Activated T-cell treated with anti-CD3 and anti-CD28 coated beads, Interleukin-2, amount 50 U/mL, for 24 hours (primary cell): Measurements from ENCODE around the gene SERINC2.

Source experiments
- DNase-seq: peaks from one replicate; pipeline ENCODE4 v3.0.0-alpha.2; 2020
- H3K27ac Mint-ChIP-seq: 2 replicates; pipeline ENCODE4 v1.8.0; 2020; ENCODE audit warnings: mild to moderate bottlenecking, mixed read lengths
- H3K27me3 Mint-ChIP-seq: 2 replicates; pipeline ENCODE4 v1.8.0; 2020; ENCODE audit warnings: mixed read lengths
- H3K36me3 Mint-ChIP-seq: 2 replicates; pipeline ENCODE4 v1.8.0; 2020; ENCODE audit warnings: low read depth, mixed read lengths
- H3K4me1 Mint-ChIP-seq: 2 replicates; pipeline ENCODE4 v1.8.0; 2020; ENCODE audit warnings: low read depth, mixed read lengths
- H3K4me3 Mint-ChIP-seq: 2 replicates; pipeline ENCODE4 v1.8.0; 2020; ENCODE audit warnings: mild to moderate bottlenecking, moderate library complexity, mixed read lengths
- H3K9me3 Mint-ChIP-seq: 2 replicates; pipeline ENCODE4 v1.8.0; 2020; ENCODE audit warnings: mixed read lengths

SERINC2 gene

GRCh38 chr1:31396633-31397351, 16.2 kb upstream of the SERINC2 start:
- H3K27ac Mint-ChIP-seq = no peak overlapping the region
- DNase-seq = no peak
- no peaks in the 10 kb centered on the region for H3K9me3 Mint-ChIP-seq
- H3K4me1 Mint-ChIP-seq = peaks cover 11% of the 10 kb centered on the region
- H3K36me3 Mint-ChIP-seq = no peaks in the 10 kb centered on the region
- no peak overlapping the region for H3K4me3 Mint-ChIP-seq
- no peaks in the 10 kb centered on the region for H3K27me3 Mint-ChIP-seq

- DNase-seq = no peak
- H3K4me3 Mint-ChIP-seq = no peak overlapping the region
- no peaks in the 10 kb centered on the region for H3K36me3 Mint-ChIP-seq
- H3K27me3 Mint-ChIP-seq = no peaks in the 10 kb centered on the region
- peaks cover 11% of the 10 kb centered on the region for H3K4me1 Mint-ChIP-seq
- no peak overlapping the region for H3K27ac Mint-ChIP-seq
- no peaks in the 10 kb centered on the region for H3K9me3 Mint-ChIP-seq
These were observed 15.5 kb upstream of the SERINC2 start for GRCh38 chr1:31397360-31398095.

GRCh38 chr1:31398246-31398645, 14.8 kb upstream of the SERINC2 start:
- no peak overlapping the region for H3K27ac Mint-ChIP-seq
- H3K4me3 Mint-ChIP-seq = no peak overlapping the region
- H3K9me3 Mint-ChIP-seq = no peaks in the 10 kb centered on the region
- no peaks in the 10 kb centered on the region for H3K27me3 Mint-ChIP-seq
- no peaks in the 10 kb centered on the region for H3K36me3 Mint-ChIP-seq
- H3K4me1 Mint-ChIP-seq = peaks cover 11% of the 10 kb centered on the region
- no peak for DNase-seq

- H3K4me1 Mint-ChIP-seq = peaks cover 3% of the 10 kb centered on the region
- H3K4me3 Mint-ChIP-seq = no peak overlapping the region
- H3K27ac Mint-ChIP-seq = no peak overlapping the region
- H3K36me3 Mint-ChIP-seq = no peaks in the 10 kb centered on the region
- no peaks in the 10 kb centered on the region for H3K27me3 Mint-ChIP-seq
- no peak for DNase-seq
- no peaks in the 10 kb centered on the region for H3K9me3 Mint-ChIP-seq
These were observed 13.0 kb upstream of the SERINC2 start for GRCh38 chr1:31399976-31400375.

- Mint-ChIP-seq H3K9me3 (no peaks in the 10 kb centered on the region), H3K27ac (no peak overlapping the region), H3K36me3 (no peaks in the 10 kb centered on the region), H3K27me3 (no peaks in the 10 kb centered on the region), H3K4me3 (no peak overlapping the region), H3K4me1 (peaks cover 2% of the 10 kb centered on the region)
- DNase-seq = no peak
These were observed 12.6 kb upstream of the SERINC2 start for GRCh38 chr1:31400393-31400792.

- Mint-ChIP-seq H3K27me3 (no peaks in the 10 kb centered on the region), H3K27ac (no peak overlapping the region), H3K4me3 (no peak overlapping the region), H3K4me1 (peaks cover 2% of the 10 kb centered on the region), H3K36me3 (no peaks in the 10 kb centered on the region), H3K9me3 (no peaks in the 10 kb centered on the region)
- no peak for DNase-seq
These were observed 11.8 kb upstream of the SERINC2 start for GRCh38 chr1:31401241-31401640.

- Mint-ChIP-seq H3K27me3 (peaks cover 18% of the 10 kb centered on the region), H3K4me3 (no peak overlapping the region), H3K36me3 (no peaks in the 10 kb centered on the region), H3K27ac (no peak overlapping the region), H3K4me1 (no peaks in the 10 kb centered on the region), H3K9me3 (no peaks in the 10 kb centered on the region)
- no peak for DNase-seq
These were observed 7.3 kb upstream of the SERINC2 start for GRCh38 chr1:31405578-31406245.

- Mint-ChIP-seq H3K27ac (no peak overlapping the region), H3K27me3 (peaks cover 32% of the 10 kb centered on the region), H3K4me3 (no peak overlapping the region), H3K4me1 (no peaks in the 10 kb centered on the region), H3K36me3 (no peaks in the 10 kb centered on the region), H3K9me3 (no peaks in the 10 kb centered on the region)
- DNase-seq = no peak
These were observed 5.9 kb upstream of the SERINC2 start for GRCh38 chr1:31407029-31407626.

GRCh38 chr1:31408788-31409318, 4.2 kb upstream of the SERINC2 start:
- Mint-ChIP-seq H3K36me3 (no peaks in the 10 kb centered on the region), H3K4me1 (peaks cover 8% of the 10 kb centered on the region), H3K9me3 (no peaks in the 10 kb centered on the region), H3K4me3 (no peak overlapping the region), H3K27ac (no peak overlapping the region), H3K27me3 (peaks cover 42% of the 10 kb centered on the region)
- no peak for DNase-seq

GRCh38 chr1:31409946-31410858, 2.8 kb upstream of the SERINC2 start:
- Mint-ChIP-seq H3K4me3 (no peak overlapping the region), H3K4me1 (peaks cover 9% of the 10 kb centered on the region), H3K27me3 (peaks cover 55% of the 10 kb centered on the region), H3K27ac (no peak overlapping the region), H3K9me3 (no peaks in the 10 kb centered on the region), H3K36me3 (no peaks in the 10 kb centered on the region)
- DNase-seq = no peak

GRCh38 chr1:31410871-31411270, 2.1 kb upstream of the SERINC2 start:
- peaks cover 62% of the 10 kb centered on the region for H3K27me3 Mint-ChIP-seq
- no peak overlapping the region for H3K27ac Mint-ChIP-seq
- H3K4me3 Mint-ChIP-seq = no peak overlapping the region
- DNase-seq = no peak
- H3K36me3 Mint-ChIP-seq = no peaks in the 10 kb centered on the region
- H3K4me1 Mint-ChIP-seq = peaks cover 9% of the 10 kb centered on the region
- no peaks in the 10 kb centered on the region for H3K9me3 Mint-ChIP-seq

GRCh38 chr1:31412205-31412604, 808 bp upstream of the SERINC2 start:
- Mint-ChIP-seq H3K9me3 (no peaks in the 10 kb centered on the region), H3K4me1 (peaks cover 9% of the 10 kb centered on the region), H3K4me3 (peak overlapping the region; percentile 55), H3K36me3 (no peaks in the 10 kb centered on the region), H3K27ac (no peak overlapping the region), H3K27me3 (peaks cover 70% of the 10 kb centered on the region)
- no peak for DNase-seq

GRCh38 chr1:31413405-31414001, 490 bp downstream of the SERINC2 start:
- Mint-ChIP-seq H3K27ac (no peak overlapping the region), H3K9me3 (no peaks in the 10 kb centered on the region), H3K27me3 (peaks cover 73% of the 10 kb centered on the region), H3K4me1 (peaks cover 9% of the 10 kb centered on the region), H3K4me3 (peak overlapping the region; percentile 68), H3K36me3 (no peaks in the 10 kb centered on the region)
- peak; percentile 57 for DNase-seq
